GM10266 (cell line): Measurements from ENCODE around the gene CDH23.

Source experiments
- DNase-seq: peaks from one replicate; pipeline ENCODE4 v3.0.0; 2012; ENCODE audit errors: extremely low spot score
- CTCF ChIP-seq: IDR thresholded peaks from 2 replicates; pipeline ENCODE4 v1.5.1; 2012; ENCODE audit warnings: mild to moderate bottlenecking, low read depth; ENCODE audit not compliant: control insufficient read depth, insufficient read depth; ENCODE audit errors: missing control alignments

CDH23 gene

GRCh38 chr10:71550628-71551027 is 153.9 kb downstream of the CDH23 start:
- no peak for TF ChIP-seq CTCF
- DNase-seq = no peak

- no peak for TF ChIP-seq CTCF
- no peak for DNase-seq
Observed at GRCh38 chr10:71551970-71552369, 155.2 kb downstream of the CDH23 start.

- no peak for DNase-seq
- no peak for TF ChIP-seq CTCF
Observed at GRCh38 chr10:71553432-71553831, 156.7 kb downstream of the CDH23 start.

DNA sequence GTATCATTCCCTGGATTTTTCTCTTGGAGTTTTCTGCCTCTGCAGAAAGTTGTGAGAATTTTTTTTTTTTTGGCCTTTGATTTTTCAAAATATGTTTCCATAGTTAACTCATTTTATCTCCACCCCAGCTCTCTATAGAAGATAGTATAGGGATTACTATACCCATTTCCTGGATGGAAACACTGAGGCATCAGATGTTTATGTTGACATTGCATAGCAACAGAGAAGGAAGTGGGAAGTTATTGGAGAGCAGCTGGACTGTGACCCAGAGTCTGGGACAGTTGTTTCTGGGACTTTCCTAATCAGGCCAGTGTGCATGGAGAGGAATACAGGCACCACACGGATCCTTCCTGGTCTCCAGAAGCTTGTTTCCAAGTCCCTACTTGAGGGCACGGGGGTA is 158.0 kb downstream of the CDH23 start:
- no peak for DNase-seq
- no peak for TF ChIP-seq CTCF

DNA sequence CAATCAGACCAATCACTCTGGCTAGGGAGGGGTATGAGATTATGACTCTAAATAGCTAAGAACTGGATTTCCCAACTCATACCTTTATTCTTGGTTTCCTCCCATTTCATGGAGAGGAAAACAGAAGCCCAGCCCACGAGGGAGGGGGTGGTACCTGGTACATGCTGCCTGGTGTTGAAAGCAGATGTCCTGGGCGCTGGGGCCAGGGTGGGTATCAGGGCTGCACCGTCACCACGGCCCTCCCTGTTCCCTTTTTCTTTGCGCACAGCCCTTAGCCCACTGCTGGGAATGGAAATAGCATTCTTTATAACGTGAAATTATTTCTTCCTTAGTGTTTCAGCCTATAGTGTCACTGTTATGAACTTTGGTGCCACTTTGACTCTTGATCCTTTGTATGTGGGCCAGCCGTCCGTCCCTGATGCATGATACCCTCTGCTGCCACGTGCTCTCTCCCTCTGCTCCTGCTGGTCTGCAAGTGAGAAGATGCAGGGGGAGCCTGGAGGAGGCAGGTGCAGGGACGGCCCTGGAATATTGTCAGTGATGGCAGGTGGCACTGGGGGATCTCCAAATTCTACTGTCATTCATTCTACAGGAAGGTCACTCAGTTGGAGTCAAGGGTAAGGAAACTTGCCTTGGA is 158.5 kb downstream of the CDH23 start:
- no peak for DNase-seq
- no peak for TF ChIP-seq CTCF

GRCh38 chr10:71555724-71556119 is 159.0 kb downstream of the CDH23 start:
- no peak for DNase-seq
- TF ChIP-seq CTCF = no peak

DNA sequence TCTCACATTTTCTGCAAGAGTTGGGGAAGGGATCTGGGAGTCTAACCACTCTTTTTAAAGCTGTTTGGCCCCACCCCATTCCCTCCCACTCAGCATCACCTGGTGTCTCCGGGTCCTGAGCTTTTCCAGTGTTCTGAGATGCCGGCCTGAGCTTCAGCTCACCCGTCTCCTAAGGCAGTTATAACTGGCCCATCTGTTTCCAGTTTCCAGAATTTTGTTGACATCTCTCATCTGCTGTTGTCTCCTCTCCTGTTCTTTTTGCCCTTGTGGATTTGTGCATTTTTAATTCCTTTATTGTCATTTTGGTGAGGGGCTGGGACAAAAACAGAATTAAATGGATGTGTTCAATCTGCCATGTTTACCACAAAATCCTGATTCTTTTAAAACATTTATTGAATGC is 162.3 kb downstream of the CDH23 start:
- no peak for TF ChIP-seq CTCF
- no peak for DNase-seq
